ENCODE data around the gene KRT3.

The KRT3 gene

GRCh38 chr12:52834727-52835001 is 38.7 kb upstream of the KRT3 start:
- Histone ChIP-seq H3K4me1 (ENCODE audit: control insufficient read depth, low read length) (no peaks in the 10 kb centered on the region), H3K4me3 (ENCODE audit: low read length) (no peak overlapping the region), H3K36me3 (ENCODE audit: control insufficient read depth, low read length) (no peaks in the 10 kb centered on the region), H3K27me3 (ENCODE audit: control insufficient read depth, low read length) (peaks cover 4% of the 10 kb centered on the region), H3K9me2 (replicated peaks; ENCODE audit: control insufficient read depth, low read length) (no peaks in the 10 kb centered on the region), H4K20me1 (ENCODE audit: control insufficient read depth, insufficient read depth, low read depth, low read length) (no peaks in the 10 kb centered on the region), H3K4me2 (ENCODE audit: low read length) (no peak overlapping the region), H3K27ac (ENCODE audit: low read depth, low read length) (no peak overlapping the region), H3K9me3 (ENCODE audit: control insufficient read depth, insufficient read depth, low read length) (no peaks in the 10 kb centered on the region), H3K79me2 (ENCODE audit: control insufficient read depth, low read length) (no peaks in the 10 kb centered on the region), H3F3A (ENCODE audit: control insufficient read depth, insufficient read depth) (no peaks in the 10 kb centered on the region)
- no peak for TF ChIP-seq CTCF (IDR thresholded peaks at IDR 0.05; ENCODE audit: low read depth, low read length, poor library complexity, severe bottlenecking)
- TF ChIP-seq EZH2phosphoT487 (IDR thresholded peaks at IDR 0.05; ENCODE audit: borderline replicate concordance, low read length), result no peak

- no peaks in the 10 kb centered on the region for H3K4me1 ChIP-seq (ENCODE audit: control insufficient read depth, low read length)
- H3F3A ChIP-seq (ENCODE audit: control insufficient read depth, insufficient read depth), result no peaks in the 10 kb centered on the region
- H3K4me3 ChIP-seq (ENCODE audit: low read length), result no peak within 1 kb of the TSS
- no peaks in the 10 kb centered on the region for H3K79me2 ChIP-seq (ENCODE audit: control insufficient read depth, low read length)
- no peaks in the 10 kb centered on the region for H3K9me3 ChIP-seq (ENCODE audit: control insufficient read depth, insufficient read depth, low read length)
- H3K36me3 ChIP-seq (ENCODE audit: control insufficient read depth, low read length), result no peaks in the 10 kb centered on the region
- H3K27ac ChIP-seq (ENCODE audit: low read depth, low read length), result no peak within 1 kb of the TSS
- no peak within 1 kb of the TSS for H3K4me2 ChIP-seq (ENCODE audit: low read length)
- H3K9me2 ChIP-seq (replicated peaks; ENCODE audit: control insufficient read depth, low read length), result no peaks in the 10 kb centered on the region
- H4K20me1 ChIP-seq (ENCODE audit: control insufficient read depth, insufficient read depth, low read depth, low read length), result no peaks in the 10 kb centered on the region
- TF ChIP-seq EZH2phosphoT487 (IDR thresholded peaks at IDR 0.05; ENCODE audit: borderline replicate concordance, low read length), result no peak
- TF ChIP-seq CTCF (IDR thresholded peaks at IDR 0.05; ENCODE audit: low read depth, low read length, poor library complexity, severe bottlenecking), result no peak
- H3K27me3 ChIP-seq (ENCODE audit: control insufficient read depth, low read length), result peaks cover 4% of the 10 kb centered on the region
These were observed 38.2 kb upstream of the KRT3 start, which contains the start of gene KRT79 for GRCh38 chr12:52833922-52834726. TSS of gene KRT79 (minus strand) at chr12:52834311. CDS start at chr12:52834260, 51 bp downstream.

GRCh38 chr12:52832985-52833905 is 37.3 kb upstream of the KRT3 start:
- no peaks in the 10 kb centered on the region for H3K4me1 ChIP-seq (ENCODE audit: control insufficient read depth, low read length)
- H3K79me2 ChIP-seq (ENCODE audit: control insufficient read depth, low read length), result no peaks in the 10 kb centered on the region
- no peak overlapping the region for H3K4me2 ChIP-seq (ENCODE audit: low read length)

More at GRCh38 chr12:52832985-52833905, 37.3 kb upstream of the KRT3 start:
- Histone ChIP-seq H3K27ac (ENCODE audit: low read depth, low read length) (no peak overlapping the region), H3K9me2 (replicated peaks; ENCODE audit: control insufficient read depth, low read length) (no peaks in the 10 kb centered on the region), H3K27me3 (ENCODE audit: control insufficient read depth, low read length) (peaks cover 4% of the 10 kb centered on the region), H4K20me1 (ENCODE audit: control insufficient read depth, insufficient read depth, low read depth, low read length) (no peaks in the 10 kb centered on the region), H3F3A (ENCODE audit: control insufficient read depth, insufficient read depth) (no peaks in the 10 kb centered on the region), H3K9me3 (ENCODE audit: control insufficient read depth, insufficient read depth, low read length) (no peaks in the 10 kb centered on the region), H3K36me3 (ENCODE audit: control insufficient read depth, low read length) (no peaks in the 10 kb centered on the region), H3K4me3 (ENCODE audit: low read length) (no peak overlapping the region)
- TF ChIP-seq CTCF (IDR thresholded peaks at IDR 0.05; ENCODE audit: low read depth, low read length, poor library complexity, severe bottlenecking) (no peak), EZH2phosphoT487 (IDR thresholded peaks at IDR 0.05; ENCODE audit: borderline replicate concordance, low read length) (no peak)

Measured in DOHH2 (cell line).